ENCODE data around the gene RIMS4. TPM values are rescaled to one million over a fixed set of nuclear protein-coding genes. Genes with fewer than 3 reads are reported as not detected.

The RIMS4 gene
- total and polyA plus RNA-seq, 2 donors (not counting 1 experiment from before 2014, with no cell fraction given) = not detected

GRCh38 chr20:44717986-44718385 is 92.4 kb downstream of the RIMS4 start:
- H4K20me1 ChIP-seq (ENCODE audit: control insufficient read depth, insufficient read depth, low read length, poor library complexity, severe bottlenecking) = no peaks in the 10 kb centered on the region
- no peaks in the 10 kb centered on the region for H3K4me1 ChIP-seq (ENCODE audit: control insufficient read depth in 2 of 2, insufficient read depth in 2 of 2, low read length in 2 of 2)
- DNase-seq (no peak), ATAC-seq (ENCODE audit: low read depth) (no peak)
- no peak overlapping the region for H3K4me3 ChIP-seq (ENCODE audit: control extremely low read depth in 1 of 5, extremely low read depth in 1 of 5, insufficient read depth in 1 of 5, low read depth in 2 of 5, low read length in 4 of 5)
- no peaks in the 10 kb centered on the region for H3K9me3 Mint-ChIP-seq (ENCODE audit: insufficient read depth)
- 95% methylated on average over 9 of the region's 10 CpGs for WGBS (ENCODE audit: insufficient coverage)
- ChIA-PET POLR2A (interaction anchor here (0.6 kb wide), 1 partner anchor 135 kb away, joined by 3 read pairs; no protein-coding TSS in a partner anchor), CTCF (no interaction called here)
- no peaks in the 10 kb centered on the region for H3K27me3 ChIP-seq (replicated peaks in 1 of 4; ENCODE audit: control extremely low read depth in 1 of 4, control insufficient read depth in 3 of 4, insufficient read depth in 4 of 4, low read length in 3 of 4)
- H3K79me2 ChIP-seq (ENCODE audit: control insufficient read depth, insufficient read depth, low read length) = no peaks in the 10 kb centered on the region
- no peaks in the 10 kb centered on the region for H3K9me3 ChIP-seq (ENCODE audit: control extremely low read depth in 1 of 3, control insufficient read depth in 2 of 3, insufficient read depth in 1 of 3, low read length in 2 of 3)
- TF ChIP-seq EZH2 (IDR thresholded peaks at IDR 0.05; ENCODE audit: borderline replicate concordance, insufficient read depth, low read depth, low read length, poor library complexity, severe bottlenecking) = no peak
- no peak for TF ChIP-seq CTCF (IDR thresholded peaks at IDR 0.05)
- H3K27ac ChIP-seq (ENCODE audit: low read length in 2 of 2) = no peak overlapping the region
- no peak overlapping the region for H3K27ac Mint-ChIP-seq
- H2AFZ ChIP-seq (ENCODE audit: insufficient read depth, low read depth, low read length, poor library complexity, severe bottlenecking) = no peak overlapping the region
- peaks cover 6% of the 10 kb centered on the region for H3K27me3 Mint-ChIP-seq
- no peak overlapping the region for H3K9ac ChIP-seq (ENCODE audit: low read length)
- H3K4me1 Mint-ChIP-seq = no peaks in the 10 kb centered on the region
- no peaks in the 10 kb centered on the region for H3K36me3 ChIP-seq (replicated peaks in 1 of 2; ENCODE audit: control extremely low read depth in 1 of 2, control insufficient read depth in 1 of 2, extremely low read depth in 1 of 2, insufficient read depth in 2 of 2, low read length in 1 of 2)
- no peak overlapping the region for H3K4me2 ChIP-seq (replicated peaks; ENCODE audit: low read depth, low read length, poor library complexity, severe bottlenecking)
- H3K4me3 Mint-ChIP-seq = no peak overlapping the region
- intact Hi-C loops (cut with micrococcal nuclease) = no loop called here

GRCh38 chr20:44716309-44717106 is 93.8 kb downstream of the RIMS4 start:
- Histone ChIP-seq H3K9me3 (ENCODE audit: control extremely low read depth in 1 of 3, control insufficient read depth in 2 of 3, insufficient read depth in 1 of 3, low read length in 2 of 3) (no peaks in the 10 kb centered on the region), H2AFZ (ENCODE audit: insufficient read depth, low read depth, low read length, poor library complexity, severe bottlenecking) (no peak overlapping the region), H3K36me3 (replicated peaks in 1 of 2; ENCODE audit: control extremely low read depth in 1 of 2, control insufficient read depth in 1 of 2, extremely low read depth in 1 of 2, insufficient read depth in 2 of 2, low read length in 1 of 2) (no peaks in the 10 kb centered on the region), H4K20me1 (ENCODE audit: control insufficient read depth, insufficient read depth, low read length, poor library complexity, severe bottlenecking) (no peaks in the 10 kb centered on the region), H3K4me2 (replicated peaks; ENCODE audit: low read depth, low read length, poor library complexity, severe bottlenecking) (no peak overlapping the region), H3K79me2 (ENCODE audit: control insufficient read depth, insufficient read depth, low read length) (no peaks in the 10 kb centered on the region), H3K27ac (ENCODE audit: low read length in 2 of 2) (no peak overlapping the region), H3K27me3 (replicated peaks in 1 of 4; ENCODE audit: control extremely low read depth in 1 of 4, control insufficient read depth in 3 of 4, insufficient read depth in 4 of 4, low read length in 3 of 4) (no peaks in the 10 kb centered on the region), H3K4me1 (ENCODE audit: control insufficient read depth in 2 of 2, insufficient read depth in 2 of 2, low read length in 2 of 2) (no peaks in the 10 kb centered on the region), H3K4me3 (ENCODE audit: control extremely low read depth in 1 of 5, extremely low read depth in 1 of 5, insufficient read depth in 1 of 5, low read depth in 2 of 5, low read length in 4 of 5) (no peak overlapping the region), H3K9ac (ENCODE audit: low read length) (no peak overlapping the region)
- peaks cover 9% of the 10 kb centered on the region for H3K27me3 Mint-ChIP-seq
- H3K4me3 Mint-ChIP-seq = no peak overlapping the region
- no peak for ATAC-seq (ENCODE audit: low read depth)
- POLR2A ChIA-PET = no interaction called here
- CTCF ChIA-PET = interaction anchor here (1.4 kb wide), 1 partner anchor 33 kb away, joined by 3 read pairs; no protein-coding TSS in a partner anchor
- no peaks in the 10 kb centered on the region for H3K4me1 Mint-ChIP-seq
- WGBS (ENCODE audit: insufficient coverage) = 97% methylated on average over 12 of the region's 13 CpGs
- intact Hi-C loops (cut with micrococcal nuclease) = no loop called here
- TF ChIP-seq EZH2 (IDR thresholded peaks at IDR 0.05; ENCODE audit: borderline replicate concordance, insufficient read depth, low read depth, low read length, poor library complexity, severe bottlenecking) = no peak
- no peak for TF ChIP-seq CTCF (IDR thresholded peaks at IDR 0.05)
- no peak overlapping the region for H3K27ac Mint-ChIP-seq
- no peaks in the 10 kb centered on the region for H3K9me3 Mint-ChIP-seq (ENCODE audit: insufficient read depth)
- DNase-seq = no peak

Data from B cell (primary cell).